ENCODE data around the gene CRTC3. TPM values are rescaled to one million over a fixed set of nuclear protein-coding genes. Genes with fewer than 3 reads are reported as not detected.

Gene CRTC3
- total RNA-seq, 1 experiment from 2014 or later, result 25.9 TPM

DNA sequence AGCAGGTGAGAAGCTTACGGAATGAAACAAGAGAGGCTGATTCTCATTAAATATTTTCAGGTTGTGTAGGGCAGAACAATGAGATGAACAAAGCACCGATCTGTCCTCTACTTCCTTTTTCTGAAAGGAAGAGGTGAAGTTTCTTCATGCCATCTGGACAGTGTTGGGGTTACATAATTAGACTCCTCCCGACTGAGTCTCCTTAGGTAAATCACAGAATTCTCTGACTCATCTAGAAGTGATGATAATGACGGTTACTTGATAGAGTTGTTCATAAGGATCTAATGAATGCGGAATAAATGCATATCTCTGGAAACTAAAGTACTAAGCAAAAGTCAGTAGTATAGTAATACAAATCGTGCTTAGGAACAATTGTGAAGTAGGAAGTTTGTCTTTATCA is 21.2 kb downstream of the CRTC3 start:
- DNase-seq (ENCODE audit: unreplicated experiment), result peak; percentile 33
- no peaks in the 10 kb centered on the region for H3K27me3 Mint-ChIP-seq (ENCODE audit: insufficient read depth, unreplicated experiment)
- BruUV-seq (replicated peaks), result no TSS peak
- no peak overlapping the region for H3K4me3 Mint-ChIP-seq (ENCODE audit: unreplicated experiment)
- intact Hi-C loops (cut with micrococcal nuclease), result no loop called here
- CTCF ChIA-PET, result interaction anchor here (0.5 kb wide), 1 partner anchor 791 kb away, joined by 3 read pairs; no protein-coding TSS in a partner anchor
- H3K4me1 Mint-ChIP-seq (ENCODE audit: insufficient read depth, unreplicated experiment), result peaks cover 24% of the 10 kb centered on the region
- TF ChIP-seq, protein P1, sequence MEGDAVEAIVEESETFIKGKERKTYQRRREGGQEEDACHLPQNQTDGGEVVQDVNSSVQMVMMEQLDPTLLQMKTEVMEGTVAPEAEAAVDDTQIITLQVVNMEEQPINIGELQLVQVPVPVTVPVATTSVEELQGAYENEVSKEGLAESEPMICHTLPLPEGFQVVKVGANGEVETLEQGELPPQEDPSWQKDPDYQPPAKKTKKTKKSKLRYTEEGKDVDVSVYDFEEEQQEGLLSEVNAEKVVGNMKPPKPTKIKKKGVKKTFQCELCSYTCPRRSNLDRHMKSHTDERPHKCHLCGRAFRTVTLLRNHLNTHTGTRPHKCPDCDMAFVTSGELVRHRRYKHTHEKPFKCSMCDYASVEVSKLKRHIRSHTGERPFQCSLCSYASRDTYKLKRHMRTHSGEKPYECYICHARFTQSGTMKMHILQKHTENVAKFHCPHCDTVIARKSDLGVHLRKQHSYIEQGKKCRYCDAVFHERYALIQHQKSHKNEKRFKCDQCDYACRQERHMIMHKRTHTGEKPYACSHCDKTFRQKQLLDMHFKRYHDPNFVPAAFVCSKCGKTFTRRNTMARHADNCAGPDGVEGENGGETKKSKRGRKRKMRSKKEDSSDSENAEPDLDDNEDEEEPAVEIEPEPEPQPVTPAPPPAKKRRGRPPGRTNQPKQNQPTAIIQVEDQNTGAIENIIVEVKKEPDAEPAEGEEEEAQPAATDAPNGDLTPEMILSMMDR (IDR thresholded peaks at IDR 0.05; ENCODE audit: unreplicated experiment), result no peak
- H3K9me3 Mint-ChIP-seq (ENCODE audit: unreplicated experiment), result no peaks in the 10 kb centered on the region
- POLR2A ChIA-PET, result interaction anchor here (0.8 to 0.9 kb wide), 2 partner anchors 11 kb away, joined by 3 read pairs; no protein-coding TSS in a partner anchor
- H3K27ac Mint-ChIP-seq (ENCODE audit: low read depth, unreplicated experiment), result no peak overlapping the region
- H3K36me3 Mint-ChIP-seq (ENCODE audit: insufficient read depth, unreplicated experiment), result peaks cover 14% of the 10 kb centered on the region

DNA sequence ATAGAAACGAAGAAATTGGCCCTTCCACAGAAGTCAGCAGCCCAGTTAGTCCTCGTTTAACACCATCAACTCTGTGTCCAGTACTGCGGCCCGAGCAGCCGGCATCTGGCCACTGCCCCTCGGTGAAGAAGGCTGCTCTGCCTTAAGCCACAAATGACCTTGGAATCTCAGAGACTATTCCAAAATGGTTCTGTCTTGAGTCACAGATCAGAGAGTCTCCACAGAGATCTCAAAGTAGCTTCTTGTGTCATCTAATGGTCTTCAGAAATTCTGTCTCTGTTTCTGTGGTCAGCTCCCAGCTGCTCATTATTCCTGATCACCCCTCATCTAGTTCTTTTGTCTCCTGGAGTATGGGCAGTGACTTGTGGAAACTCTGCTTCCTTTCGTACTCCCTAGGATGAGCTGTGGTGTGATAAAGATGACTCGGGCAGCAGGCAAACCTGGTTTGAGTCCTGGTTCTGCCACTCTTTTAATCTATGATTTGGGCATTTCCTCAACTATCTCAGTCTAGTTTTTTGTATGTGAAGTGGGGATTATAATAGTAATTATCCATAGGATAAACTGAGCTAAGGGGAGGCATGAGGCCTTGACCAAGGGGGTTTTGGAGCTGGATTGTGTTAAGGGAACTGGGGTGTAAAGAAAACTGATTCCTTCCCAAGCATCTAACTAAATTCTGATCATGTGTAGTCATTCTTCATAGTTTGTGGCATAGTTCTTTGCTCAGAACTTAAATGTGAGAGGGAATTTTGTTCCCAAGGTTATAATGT is 22.6 kb downstream of the CRTC3 start:
- BruUV-seq (replicated peaks), result no TSS peak
- ChIA-PET CTCF (interaction anchor here (0.7 kb wide), 1 partner anchor 333 kb away, joined by 3 read pairs; no protein-coding TSS in a partner anchor), POLR2A (interaction anchor here (0.9 to 1.3 kb wide), 2 partner anchors 9 to 23 kb away, joined by 5 read pairs; no protein-coding TSS in a partner anchor)
- H3K27ac Mint-ChIP-seq (ENCODE audit: low read depth, unreplicated experiment), result peak overlapping the region; percentile 77
- peaks cover 14% of the 10 kb centered on the region for H3K36me3 Mint-ChIP-seq (ENCODE audit: insufficient read depth, unreplicated experiment)
- intact Hi-C loops (cut with micrococcal nuclease), result no loop called here
- H3K27me3 Mint-ChIP-seq (ENCODE audit: insufficient read depth, unreplicated experiment), result no peaks in the 10 kb centered on the region
- no peaks in the 10 kb centered on the region for H3K9me3 Mint-ChIP-seq (ENCODE audit: unreplicated experiment)
- TF ChIP-seq, protein P1 (IDR thresholded peaks at IDR 0.05; ENCODE audit: unreplicated experiment), result no peak
- H3K4me3 Mint-ChIP-seq (ENCODE audit: unreplicated experiment), result no peak overlapping the region
- DNase-seq (ENCODE audit: unreplicated experiment), result no peak
- H3K4me1 Mint-ChIP-seq (ENCODE audit: insufficient read depth, unreplicated experiment), result peaks cover 29% of the 10 kb centered on the region

- Mint-ChIP-seq H3K9me3 (ENCODE audit: unreplicated experiment) (no peaks in the 10 kb centered on the region), H3K4me3 (ENCODE audit: unreplicated experiment) (no peak overlapping the region), H3K4me1 (ENCODE audit: insufficient read depth, unreplicated experiment) (peaks cover 34% of the 10 kb centered on the region), H3K36me3 (ENCODE audit: insufficient read depth, unreplicated experiment) (peaks cover 14% of the 10 kb centered on the region), H3K27me3 (ENCODE audit: insufficient read depth, unreplicated experiment) (no peaks in the 10 kb centered on the region), H3K27ac (ENCODE audit: low read depth, unreplicated experiment) (peak overlapping the region; percentile 77)
- TF ChIP-seq, protein P1 (IDR thresholded peaks at IDR 0.05; ENCODE audit: unreplicated experiment), result no peak
- no peak for DNase-seq (ENCODE audit: unreplicated experiment)
- ChIA-PET CTCF (interaction anchor here (0.7 kb wide), 1 partner anchor 332 kb away, joined by 3 read pairs; no protein-coding TSS in a partner anchor), POLR2A (interaction anchor here (0.9 to 1.3 kb wide), 2 partner anchors 9 to 24 kb away, joined by 5 read pairs; no protein-coding TSS in a partner anchor)
- intact Hi-C loops (cut with micrococcal nuclease), result no loop called here
- no TSS peak for BruUV-seq (replicated peaks)
These were observed 23.1 kb downstream of the CRTC3 start for GRCh38 chr15:90552929-90553211.

DNA sequence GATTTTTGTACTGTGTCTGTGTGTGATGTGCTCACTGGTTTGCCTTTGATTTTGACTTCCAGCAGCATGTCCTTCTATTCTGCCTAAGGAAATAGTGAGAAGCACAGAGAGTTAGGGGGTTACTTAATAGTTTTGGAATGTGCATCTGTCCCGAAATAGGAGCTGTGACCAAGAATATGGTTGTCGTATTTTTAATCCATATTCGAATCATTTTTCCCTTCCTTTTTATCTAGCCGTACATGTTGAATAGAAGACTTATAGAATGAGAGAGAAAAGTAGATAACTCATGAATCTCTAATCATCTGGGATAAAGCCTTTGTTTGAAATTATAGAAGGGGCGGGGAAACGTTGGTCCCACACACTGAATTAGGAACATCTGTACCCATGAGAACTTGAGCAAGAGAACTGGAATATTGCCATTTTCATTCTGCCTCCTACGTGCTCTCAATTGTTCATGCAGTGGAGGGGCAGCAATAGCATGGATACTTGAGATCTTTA is 23.6 kb downstream of the CRTC3 start:
- DNase-seq (ENCODE audit: unreplicated experiment), result peak; percentile 81
- no TSS peak for BruUV-seq (replicated peaks)
- intact Hi-C loops (cut with micrococcal nuclease), result no loop called here
- TF ChIP-seq, protein P1 (IDR thresholded peaks at IDR 0.05; ENCODE audit: unreplicated experiment), result no peak
- Mint-ChIP-seq H3K36me3 (ENCODE audit: insufficient read depth, unreplicated experiment) (peaks cover 14% of the 10 kb centered on the region), H3K4me1 (ENCODE audit: insufficient read depth, unreplicated experiment) (peaks cover 38% of the 10 kb centered on the region), H3K9me3 (ENCODE audit: unreplicated experiment) (no peaks in the 10 kb centered on the region), H3K27ac (ENCODE audit: low read depth, unreplicated experiment) (no peak overlapping the region), H3K27me3 (ENCODE audit: insufficient read depth, unreplicated experiment) (no peaks in the 10 kb centered on the region), H3K4me3 (ENCODE audit: unreplicated experiment) (peak overlapping the region; percentile 3)
- CTCF ChIA-PET, result interaction anchor here (0.7 kb wide), 1 partner anchor 29 kb away, joined by 3 read pairs; no protein-coding TSS in a partner anchor
- POLR2A ChIA-PET, result no interaction called here
